ENCODE results near the gene SUN3. TPM values are rescaled to one million over a fixed set of nuclear protein-coding genes. Genes with fewer than 3 reads are reported as not detected.

Gene SUN3, protein sequence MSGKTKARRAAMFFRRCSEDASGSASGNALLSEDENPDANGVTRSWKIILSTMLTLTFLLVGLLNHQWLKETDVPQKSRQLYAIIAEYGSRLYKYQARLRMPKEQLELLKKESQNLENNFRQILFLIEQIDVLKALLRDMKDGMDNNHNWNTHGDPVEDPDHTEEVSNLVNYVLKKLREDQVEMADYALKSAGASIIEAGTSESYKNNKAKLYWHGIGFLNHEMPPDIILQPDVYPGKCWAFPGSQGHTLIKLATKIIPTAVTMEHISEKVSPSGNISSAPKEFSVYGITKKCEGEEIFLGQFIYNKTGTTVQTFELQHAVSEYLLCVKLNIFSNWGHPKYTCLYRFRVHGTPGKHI
- total RNA-seq = not detected in 2 replicates

GRCh38 chr7:48028938-48029337 is at the start of gene SUN3:
TSS of gene SUN3 (minus strand) at chr7:48029107. CDS start at chr7:48028938, 169 bp downstream.
- no peak for DNase-seq

DNA sequence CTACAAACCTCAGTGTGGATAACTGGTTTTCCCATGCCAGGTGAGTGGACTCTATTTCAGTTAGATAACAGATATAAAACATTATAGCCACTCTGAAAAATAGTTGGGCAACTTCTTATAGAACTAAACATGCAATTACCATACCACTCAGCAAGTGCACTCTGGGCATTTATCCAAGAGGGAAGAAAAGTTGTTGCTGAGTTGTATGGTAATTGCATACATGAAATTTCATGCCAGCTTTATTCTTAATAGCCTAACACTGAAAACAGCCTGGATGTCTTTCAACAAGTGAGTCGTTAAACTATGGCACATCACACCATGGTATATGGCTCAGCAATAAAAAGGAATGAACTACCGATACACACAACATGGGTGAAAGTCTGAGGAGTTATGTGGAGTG is 49.6 kb upstream of the SUN3 start:
- DNase-seq = no peak

DNA sequence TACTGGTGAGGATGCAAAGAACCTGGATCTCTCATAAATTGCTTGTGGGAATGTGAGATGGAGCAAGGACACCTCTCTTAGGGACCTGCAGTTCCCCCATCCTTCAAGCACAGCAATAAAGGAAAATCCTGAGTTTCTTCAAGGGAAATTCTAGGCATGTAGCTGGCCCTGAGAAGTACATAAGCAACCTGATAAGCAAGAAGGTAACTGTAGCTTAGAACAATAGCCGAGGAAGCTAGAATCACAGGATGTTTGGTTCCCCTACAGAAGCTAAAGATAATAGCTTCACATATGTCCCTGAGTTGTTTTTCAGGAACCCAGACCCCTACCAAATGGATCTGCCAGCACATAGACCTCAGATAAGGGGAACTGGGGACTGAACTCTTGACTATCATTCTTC is 48.5 kb upstream of the SUN3 start:
- no peak for DNase-seq

GRCh38 chr7:48074204-48074654 is 45.3 kb upstream of the SUN3 start:
- no peak for DNase-seq

- no peak for DNase-seq
Observed at GRCh38 chr7:48067475-48067874, 38.6 kb upstream of the SUN3 start.

- no peak for DNase-seq
Observed at GRCh38 chr7:48063985-48064384, 35.1 kb upstream of the SUN3 start.

DNA sequence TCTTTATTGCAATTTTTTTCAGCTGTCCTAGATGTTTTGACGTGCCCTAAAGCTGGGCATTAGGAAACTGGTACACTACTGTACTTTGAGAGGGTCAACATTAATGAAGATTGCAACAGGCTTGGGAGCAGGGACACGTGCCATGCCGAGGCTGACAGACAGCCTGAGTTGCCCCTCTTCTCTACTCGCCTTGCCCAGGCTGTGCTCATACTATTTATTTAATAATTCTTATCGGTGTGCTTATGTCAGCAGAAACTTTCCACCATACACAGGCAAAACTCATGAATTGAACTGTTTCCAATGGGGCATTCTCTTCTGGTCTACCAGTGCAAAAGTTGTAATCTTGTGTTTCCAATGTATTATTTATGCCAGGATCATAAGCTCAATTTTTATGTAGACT is 30.8 kb upstream of the SUN3 start:
- DNase-seq = no peak

- DNase-seq = no peak
Observed at GRCh38 chr7:48058990-48059389, 30.1 kb upstream of the SUN3 start.

DNA sequence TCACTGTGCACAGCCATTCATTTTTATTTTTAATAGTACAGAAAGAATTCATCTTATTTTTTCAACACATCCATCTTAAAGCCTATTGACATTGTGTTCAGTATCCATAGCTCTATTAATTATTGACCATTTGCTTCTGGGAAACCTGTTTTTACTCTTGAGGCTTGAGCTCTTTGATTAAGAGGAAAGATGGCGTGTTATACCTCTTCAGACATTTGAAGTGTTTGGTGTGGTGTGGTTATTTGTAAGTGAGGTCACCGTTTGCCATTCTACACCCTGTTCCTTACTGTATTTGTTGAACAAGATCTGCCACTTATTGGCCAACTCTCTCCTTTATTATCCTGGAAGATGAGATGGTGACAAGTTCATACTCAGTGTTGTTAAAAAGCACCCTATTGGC is 24.8 kb upstream of the SUN3 start:
- DNase-seq = no peak

GRCh38 chr7:48052748-48053147 is 23.8 kb upstream of the SUN3 start:
- DNase-seq = peak; percentile 32

DNA sequence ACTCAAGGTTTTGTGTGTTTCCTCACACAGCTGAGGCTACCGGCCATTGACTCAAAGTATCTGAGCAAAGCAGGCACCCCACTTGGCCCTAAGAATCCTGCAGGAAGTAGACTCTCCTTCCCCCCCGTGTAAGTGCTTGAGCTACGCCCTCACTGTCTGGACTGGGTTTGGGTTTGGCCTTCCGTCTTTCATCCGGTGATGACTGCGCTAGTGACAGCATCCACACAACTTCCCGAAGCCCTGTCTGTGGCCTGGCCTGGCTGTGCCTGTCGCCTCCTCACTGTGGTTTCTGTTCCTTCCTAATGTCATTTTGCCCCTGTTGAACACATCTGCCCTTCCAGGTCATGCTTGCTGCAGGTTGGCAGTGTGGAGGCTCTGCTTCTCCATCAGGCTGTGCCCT is 20.9 kb upstream of the SUN3 start:
- no peak for DNase-seq

GRCh38 chr7:48048113-48048512 is 19.2 kb upstream of the SUN3 start:
- no peak for DNase-seq

DNA sequence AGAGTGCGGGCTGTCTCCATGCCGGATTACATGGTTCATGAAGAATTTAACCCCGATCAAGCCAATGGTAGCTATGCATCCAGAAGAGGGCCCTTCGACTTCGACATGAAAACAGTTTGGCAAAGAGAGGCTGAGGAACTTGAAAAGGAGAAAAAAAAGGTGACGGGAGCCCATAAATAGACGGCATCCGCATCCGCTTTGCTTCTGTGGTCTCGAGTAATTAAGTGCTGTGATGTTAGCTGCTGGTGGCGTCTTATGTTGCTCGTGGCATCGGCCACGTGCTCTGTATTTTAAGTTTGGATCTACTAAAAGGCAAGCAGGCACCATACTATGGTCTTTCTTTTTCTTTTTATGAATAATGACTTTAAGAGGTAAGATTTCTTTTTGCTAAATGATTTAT is 17.6 kb upstream of the SUN3 start:
- DNase-seq = no peak

GRCh38 chr7:48045195-48045765 is 16.4 kb upstream of the SUN3 start:
- no peak for DNase-seq

- no peak for DNase-seq
Observed at GRCh38 chr7:48042636-48043035, 13.7 kb upstream of the SUN3 start.

DNA sequence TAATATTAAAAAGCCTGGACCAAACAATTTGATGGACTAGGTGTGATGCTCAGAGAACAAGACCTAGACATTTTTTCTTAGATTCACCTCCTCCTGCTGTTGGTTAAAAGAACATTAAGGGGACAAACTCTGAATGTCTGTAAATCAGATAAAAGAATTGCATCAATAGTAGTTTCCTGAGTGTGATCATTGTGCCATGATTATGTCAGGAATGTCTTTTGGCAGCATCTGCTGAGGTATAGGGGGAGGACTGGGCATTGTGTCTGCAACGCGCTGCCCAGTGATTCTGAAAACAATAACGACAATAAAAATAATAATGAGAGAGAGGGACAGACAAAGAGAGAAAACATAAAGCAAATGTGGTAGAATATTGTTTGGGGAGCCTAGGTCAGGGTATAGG is 13.3 kb upstream of the SUN3 start:
- DNase-seq = peak; percentile 73

- peak; percentile 65 for DNase-seq
Observed at GRCh38 chr7:48041653-48041970, 12.7 kb upstream of the SUN3 start.

GRCh38 chr7:48040944-48041652 is 12.2 kb upstream of the SUN3 start:
- DNase-seq = no peak

- DNase-seq = no peak
Observed at GRCh38 chr7:48038815-48039506, 10.1 kb upstream of the SUN3 start.

- peak; percentile 60 for DNase-seq
Observed at GRCh38 chr7:48035967-48036478, 7.1 kb upstream of the SUN3 start.

DNA sequence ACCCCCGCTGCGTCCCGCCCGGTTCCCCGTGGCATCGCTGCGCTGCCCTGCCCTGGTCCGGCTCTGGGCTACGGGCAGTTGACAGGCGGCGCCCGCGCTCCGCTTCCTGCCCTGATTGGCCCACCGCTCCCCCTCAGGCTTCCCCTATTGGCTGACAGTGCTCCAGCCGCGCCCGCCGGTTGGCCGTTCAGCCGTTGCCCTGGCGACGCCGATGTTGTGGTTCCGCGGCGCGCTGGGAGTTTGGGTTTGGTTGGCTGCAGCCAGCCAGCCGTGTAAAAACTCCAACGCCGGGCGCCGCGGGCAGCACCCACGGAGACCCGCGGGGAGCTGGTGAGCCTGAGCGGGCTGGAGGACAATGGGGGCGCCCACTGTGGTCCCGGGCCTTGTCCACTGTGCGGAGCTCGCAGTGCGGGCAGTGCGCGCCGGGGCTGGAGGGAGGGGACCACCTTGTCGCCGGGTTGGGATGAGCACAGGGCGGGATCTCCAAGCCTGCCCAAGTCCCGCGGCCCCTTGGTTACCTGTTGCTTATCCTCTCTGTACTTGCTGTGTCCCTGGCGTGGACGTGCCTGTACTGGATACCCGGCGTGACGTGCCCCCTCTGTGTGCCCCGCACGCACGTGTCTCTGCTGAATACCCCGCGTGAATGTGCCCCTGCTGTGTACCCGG is 6.5 kb upstream of the SUN3 start, which contains the start of gene C7orf57:
TSS of gene C7orf57 (plus strand) at position 243 of the 666 bp plus-strand sequence. CDS start 766 bp downstream, outside the sequence.
- DNase-seq = peak; percentile 93

DNA sequence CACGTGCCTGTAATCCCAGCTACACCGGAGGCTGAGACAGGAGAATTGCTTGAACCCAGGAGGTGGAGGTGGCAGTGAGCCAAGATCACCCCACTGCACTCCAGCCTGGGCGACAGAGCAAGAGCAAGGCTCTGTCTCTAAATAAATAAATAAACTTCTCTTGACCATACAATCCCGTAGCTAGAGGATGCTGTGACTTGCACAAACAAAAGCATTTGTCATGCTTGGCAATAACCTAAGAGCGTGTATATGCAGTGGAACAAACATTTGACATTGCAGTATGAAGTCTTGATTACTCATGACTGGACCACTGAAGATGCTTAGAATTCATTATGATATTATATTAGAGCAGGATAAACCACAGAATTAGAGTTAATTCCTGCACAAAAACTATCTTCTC is 5.0 kb upstream of the SUN3 start:
- no peak for DNase-seq
